ENCODE results near the gene DNASE1L1.

- TF ChIP-seq YY1 (IDR thresholded peaks at IDR 0.05; ENCODE audit: low read depth) (no peak), CTCF (IDR thresholded peaks at IDR 0.05) (no peak)
Observed at GRCh38 chrX:154369449-154370299, 39.4 kb downstream of the DNASE1L1 start.

Data from SK-N-SH (cell line).